ENCODE data around the gene PHC2.
"Not testable (repeated sequence)": the region's sequence is repeated elsewhere in the genome, so short reads cannot be mapped to it uniquely, and the experiment has no call there.

The PHC2 gene

DNA sequence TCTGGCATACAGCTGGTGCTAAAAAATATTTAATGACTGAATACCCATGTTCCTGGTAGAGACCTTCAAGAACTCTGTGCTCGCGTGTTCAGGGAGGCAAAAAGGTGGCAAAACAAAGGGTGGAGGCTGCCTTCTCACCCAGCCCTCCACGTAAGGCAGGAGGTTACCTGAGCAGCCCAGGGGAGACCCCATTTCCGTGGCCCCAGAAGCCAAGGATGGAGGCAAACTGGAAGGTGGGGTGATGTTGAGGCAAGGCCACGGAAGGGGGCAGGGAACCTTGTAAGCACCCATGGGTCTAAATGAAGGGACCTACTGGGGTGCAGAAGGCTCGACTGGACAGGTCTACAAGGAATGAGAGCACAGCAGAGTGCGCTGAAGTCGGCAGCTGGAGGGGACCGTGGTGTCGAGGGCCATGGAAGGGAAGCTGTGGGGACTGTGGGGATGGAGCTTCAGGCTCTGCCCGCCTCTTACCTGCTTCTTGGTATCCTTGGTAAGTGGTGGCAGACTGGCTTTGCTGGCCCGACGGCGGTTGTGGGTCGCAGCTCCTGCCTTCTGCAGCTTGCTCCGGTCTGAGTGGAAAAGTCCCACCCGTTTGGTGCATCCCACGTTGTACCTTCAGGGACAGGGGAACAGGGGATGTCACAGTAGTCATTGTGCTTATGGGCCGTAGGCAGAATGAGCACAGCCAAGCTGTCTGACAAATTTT lies 101.1 kb downstream of the PHC2 start:
- no peak for DNase-seq

DNA sequence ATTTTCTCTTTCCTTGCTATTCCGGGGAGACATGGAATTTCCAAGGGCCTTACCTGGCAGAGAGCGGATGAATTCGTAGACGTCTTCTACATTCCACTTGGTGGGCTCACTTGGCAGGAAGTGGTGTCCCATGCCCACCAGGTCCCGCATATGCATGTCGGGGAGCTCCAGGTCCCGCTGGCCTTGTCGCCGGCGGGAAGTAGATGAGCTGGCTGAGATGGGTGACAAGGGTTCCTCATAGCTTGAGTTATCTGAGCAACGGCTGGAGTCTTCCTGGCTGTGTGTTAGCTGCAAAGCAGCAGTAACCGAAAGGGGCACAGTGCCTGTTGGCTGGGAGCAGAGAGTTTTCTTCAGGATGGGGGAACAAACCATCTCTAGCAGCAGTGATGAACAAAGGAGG lies 102.1 kb downstream of the PHC2 start:
- DNase-seq = no peak

DNA sequence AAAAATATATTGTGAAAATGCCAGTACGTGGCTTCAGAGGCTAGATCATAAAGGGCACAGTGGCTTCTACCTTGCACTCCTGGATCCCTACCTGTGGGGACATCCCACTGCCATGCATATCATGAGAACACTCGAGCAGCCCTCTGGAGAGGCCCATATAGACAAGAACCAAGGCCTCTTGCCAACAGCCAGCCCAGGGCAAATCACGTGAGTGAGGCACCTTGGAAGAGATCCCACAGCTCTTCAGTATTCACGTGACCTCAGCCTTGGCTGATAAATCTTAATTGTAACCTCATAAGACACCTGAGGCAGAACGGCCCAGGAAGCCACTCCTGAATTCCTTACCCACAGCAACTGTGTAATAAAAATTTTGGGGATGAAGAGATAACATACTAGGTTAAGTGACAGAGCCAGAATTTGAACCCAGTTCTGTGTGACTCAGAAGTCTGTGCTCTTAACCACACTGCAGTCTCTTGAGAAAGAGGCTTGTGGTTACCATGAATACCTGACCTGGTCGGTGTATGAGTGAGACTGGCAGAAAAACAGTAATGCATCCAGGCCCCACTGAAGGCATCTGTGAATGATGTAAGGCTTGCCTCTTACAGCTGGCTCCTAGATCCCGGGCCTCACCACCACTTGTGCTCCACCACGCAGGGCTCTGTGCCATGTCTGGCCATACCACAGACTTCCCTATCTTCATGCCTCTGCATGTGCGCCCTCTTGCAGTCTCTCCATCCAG lies 103.1 kb downstream of the PHC2 start:
- no peak for DNase-seq

DNA sequence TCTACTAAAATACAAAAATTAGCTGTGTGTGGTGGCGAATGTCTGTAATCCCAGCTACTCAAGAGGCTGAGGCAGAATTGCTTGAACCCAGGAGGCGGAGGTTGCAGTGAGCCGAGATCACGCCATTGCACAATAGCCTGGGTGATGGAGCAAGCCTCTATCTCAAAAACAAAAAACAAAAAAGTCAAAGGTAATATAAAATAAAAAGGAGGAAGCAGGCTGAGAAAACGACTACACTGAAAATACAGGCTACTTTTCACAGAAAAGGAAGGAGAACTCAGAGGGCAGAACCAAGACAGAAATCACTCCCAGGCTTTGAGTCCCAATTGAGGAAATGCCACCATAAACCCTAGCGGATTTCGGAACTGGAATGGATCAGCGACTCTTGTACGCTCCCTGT lies 104.1 kb downstream of the PHC2 start:
- DNase-seq = no peak

DNA sequence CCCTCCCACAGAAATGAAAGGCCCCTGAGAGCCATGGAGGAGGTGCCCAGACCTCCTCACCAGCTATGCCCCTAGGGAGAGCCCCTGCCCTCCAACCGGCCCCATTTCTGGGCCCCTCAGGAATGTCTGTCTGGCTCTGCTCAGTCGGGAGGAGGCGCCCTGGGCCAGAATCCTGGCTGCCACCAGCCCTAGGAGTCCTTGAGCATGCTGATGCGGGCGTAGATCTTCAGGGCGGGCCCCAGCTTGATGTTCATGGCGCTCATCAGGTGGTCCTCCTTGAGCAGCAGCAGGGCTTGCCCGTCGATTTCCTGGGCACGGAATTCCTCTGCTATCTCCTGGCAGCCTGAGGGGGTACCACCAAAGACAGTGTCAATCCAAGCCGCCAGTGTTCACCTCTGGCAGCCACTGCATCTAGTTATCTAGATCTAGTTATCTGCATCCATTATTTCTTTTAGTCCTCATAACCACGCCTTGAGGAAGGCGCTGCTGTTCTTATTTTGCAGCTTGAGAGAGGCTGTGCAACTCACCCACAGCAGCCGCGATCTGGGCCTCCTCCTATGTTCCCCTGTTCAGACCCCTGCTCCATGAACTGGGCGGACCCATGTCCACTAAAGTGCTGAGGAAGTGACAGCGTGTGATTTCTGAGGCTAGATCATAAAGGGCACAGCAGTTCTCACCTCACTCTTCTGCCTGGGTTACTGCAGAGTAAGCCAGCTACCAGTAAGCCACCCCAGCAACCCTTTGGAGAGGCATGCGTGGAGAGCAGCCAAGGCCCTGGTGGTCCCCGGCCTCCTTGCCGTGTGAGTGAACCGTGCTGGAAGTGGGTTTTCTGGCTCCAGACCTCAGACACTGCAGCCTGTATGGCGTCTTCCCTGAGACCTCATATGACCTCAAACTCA lies 106.0 kb downstream of the PHC2 start:
- DNase-seq = no peak

DNA sequence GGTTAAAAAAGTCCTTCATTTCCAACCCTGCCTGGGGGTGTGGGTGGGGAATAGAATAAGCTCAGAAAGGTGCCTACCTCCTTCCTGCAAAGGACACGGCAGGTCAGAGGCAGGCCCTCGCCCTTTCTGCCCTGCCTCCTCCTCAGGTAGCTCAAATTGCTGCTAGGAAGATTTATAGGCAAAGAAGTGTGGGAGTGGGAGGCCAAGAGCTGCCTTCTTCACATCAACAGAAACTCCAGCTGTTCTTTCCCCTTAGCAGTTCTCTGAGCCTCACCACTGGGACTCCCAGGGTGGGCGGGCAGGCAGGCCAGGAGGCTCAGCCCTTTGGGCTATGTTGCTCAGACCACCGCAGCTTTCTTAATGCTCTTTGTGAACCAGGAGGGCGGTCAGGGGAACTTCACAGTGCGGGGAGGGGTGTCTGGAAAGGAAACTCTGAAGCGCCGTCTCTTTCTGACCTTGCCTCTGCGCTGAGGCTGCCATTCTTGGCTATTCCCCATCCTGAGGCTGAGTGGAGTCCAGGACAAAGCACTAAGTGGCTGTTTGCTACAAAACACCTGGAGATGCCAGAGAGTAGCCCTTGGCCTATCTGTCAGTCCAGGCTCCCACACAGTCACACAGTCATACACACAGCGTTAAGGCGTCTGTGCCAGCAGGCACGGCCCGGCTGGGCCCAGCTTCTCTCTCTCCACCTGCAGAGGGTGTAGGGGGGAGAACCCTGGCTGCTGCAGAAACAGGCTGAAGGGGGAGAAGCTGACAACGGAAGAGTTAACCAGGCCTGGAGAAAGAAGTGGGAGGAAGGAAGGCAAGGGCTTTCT lies 107.0 kb downstream of the PHC2 start:
- DNase-seq = no peak

DNA sequence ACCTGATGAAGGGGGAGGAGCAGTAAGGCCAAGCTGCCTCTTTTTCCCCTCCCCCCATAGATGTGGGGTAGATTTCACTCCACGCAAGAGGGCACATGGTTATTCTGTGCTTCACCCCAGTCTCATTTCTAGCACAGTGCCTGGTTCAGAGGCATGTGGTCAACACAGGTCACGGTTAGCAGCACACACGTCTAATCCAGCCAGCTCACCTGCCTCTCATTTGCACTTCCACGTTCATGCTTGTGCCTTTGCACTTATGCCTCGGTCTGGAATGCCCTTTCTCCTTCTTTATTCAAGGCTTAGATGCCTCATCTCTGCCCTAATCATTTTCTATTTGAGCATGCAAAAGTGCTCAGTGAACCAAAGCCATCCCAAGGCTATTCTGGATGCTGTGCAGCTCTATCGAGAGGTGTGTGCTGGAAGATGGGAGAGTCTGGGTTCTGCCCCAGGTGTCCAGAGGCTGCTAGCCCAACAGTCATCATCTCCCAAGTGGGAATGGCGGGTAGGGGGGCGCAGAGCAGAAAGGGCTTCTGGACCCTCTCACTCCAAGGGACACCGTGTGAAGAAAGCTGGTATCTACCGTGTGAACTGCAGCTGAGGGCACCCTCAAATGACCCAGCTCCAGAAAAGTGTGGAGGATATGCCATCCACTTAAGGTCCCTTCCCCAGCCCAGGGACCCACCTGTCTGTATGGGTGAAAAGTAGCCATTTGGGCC lies 107.9 kb downstream of the PHC2 start:
- no peak for DNase-seq

DNA sequence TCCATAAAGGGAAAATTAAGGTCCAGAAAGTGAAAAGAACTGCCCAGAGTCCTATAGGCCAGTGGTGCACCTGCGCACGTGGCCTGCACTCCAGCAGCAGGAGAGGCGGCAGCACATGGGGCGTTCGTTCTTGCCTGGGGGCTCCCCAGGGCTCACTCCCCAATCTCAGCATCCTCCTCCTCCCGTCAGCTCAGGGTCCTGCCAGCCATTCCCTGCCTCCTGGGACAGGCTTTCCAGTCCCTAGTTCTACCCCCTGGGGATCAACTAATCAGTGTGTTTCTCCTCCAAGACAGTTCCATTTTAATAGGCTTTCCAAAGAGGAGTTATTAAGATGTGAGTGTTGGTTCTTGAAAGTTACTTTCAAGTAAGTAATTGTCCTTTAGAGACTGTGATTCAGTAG lies 108.8 kb downstream of the PHC2 start:
- DNase-seq = no peak

DNA sequence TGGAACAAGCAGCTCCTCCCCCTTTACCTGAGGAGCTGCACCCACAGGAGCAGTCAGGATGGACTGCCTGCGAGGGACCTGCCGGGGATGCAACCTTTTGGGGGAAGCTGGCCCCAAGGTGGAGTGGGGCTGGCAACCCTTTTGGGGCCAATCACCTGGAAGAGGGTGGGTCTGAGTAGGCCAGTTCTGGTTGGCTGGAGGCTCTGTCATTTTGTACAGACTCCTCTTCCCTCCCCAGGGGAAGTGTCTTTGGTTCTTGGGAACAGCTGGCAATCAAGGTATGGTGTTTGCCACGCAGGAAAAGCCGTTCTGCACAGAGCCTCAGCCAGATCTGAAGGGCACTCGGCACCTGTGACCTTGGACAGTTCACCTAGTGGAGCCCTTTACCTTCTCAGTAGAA lies 109.7 kb downstream of the PHC2 start:
- no peak for DNase-seq

DNA sequence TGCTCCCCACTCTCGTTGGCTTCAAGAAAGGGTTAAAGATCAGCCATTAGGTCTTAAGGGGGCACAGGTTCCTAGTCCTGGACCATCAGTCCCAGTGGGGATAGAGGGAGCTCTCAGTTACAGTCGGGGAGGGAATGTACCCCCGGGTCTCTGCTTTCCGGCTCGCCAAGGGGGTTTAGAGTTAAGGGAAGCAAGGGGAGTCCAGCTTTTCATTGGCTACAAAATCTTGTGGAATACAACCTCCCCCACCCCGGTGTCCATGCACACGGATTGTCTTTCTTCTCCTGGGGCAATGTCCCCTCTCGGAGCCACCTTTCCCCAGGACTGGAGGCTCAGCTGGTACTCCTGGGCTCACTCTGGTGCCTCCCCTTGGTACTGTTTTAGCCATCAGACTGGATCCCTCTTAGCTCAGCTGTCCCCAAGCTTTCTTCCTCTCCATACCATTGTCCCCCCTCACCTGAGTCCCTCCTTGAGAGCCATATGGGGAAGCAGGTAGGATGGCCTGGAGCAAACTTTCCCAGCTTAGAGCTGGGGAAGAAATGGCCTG lies 110.2 kb downstream of the PHC2 start, which contains the start of gene A3GALT2:
Gene A3GALT2, minus strand, starts transcription at position 480 of the 547 bp plus-strand sequence. Its CDS starts 0 bp downstream, at position 480.
- no peak for DNase-seq

DNA sequence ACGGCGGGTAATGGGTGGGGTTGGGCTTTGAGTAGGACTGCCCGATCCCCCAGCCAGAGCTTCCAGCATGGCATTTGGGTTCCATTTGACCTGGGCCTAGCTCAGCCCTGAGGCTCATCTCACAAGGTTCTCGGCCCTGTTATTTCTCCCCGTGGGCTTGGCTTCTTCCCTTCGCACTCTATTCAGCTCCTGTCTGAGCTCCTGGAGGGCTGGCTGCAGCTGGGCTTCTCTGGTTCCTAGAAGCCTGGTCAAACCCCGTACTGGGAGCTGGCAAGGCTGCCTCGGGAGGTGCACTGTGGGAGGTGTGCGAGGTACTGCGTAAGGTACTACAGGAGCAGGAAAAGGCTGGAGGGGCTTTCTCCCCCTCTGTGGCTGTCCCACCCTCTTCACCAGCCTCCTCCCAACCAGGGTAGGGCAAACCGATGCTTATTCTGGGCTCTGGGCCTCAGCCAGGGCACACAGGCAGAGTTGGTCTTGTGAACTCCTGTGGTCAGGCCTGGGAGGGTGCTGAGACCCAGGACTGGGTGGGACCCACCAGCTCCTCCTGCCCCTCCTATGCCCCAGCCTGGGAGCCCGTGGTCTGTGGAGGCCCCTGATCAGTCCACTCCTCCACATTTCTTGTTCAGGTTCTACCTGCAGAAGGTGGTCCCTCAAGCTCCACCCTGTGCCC lies 110.8 kb downstream of the PHC2 start:
- DNase-seq = no peak

DNA sequence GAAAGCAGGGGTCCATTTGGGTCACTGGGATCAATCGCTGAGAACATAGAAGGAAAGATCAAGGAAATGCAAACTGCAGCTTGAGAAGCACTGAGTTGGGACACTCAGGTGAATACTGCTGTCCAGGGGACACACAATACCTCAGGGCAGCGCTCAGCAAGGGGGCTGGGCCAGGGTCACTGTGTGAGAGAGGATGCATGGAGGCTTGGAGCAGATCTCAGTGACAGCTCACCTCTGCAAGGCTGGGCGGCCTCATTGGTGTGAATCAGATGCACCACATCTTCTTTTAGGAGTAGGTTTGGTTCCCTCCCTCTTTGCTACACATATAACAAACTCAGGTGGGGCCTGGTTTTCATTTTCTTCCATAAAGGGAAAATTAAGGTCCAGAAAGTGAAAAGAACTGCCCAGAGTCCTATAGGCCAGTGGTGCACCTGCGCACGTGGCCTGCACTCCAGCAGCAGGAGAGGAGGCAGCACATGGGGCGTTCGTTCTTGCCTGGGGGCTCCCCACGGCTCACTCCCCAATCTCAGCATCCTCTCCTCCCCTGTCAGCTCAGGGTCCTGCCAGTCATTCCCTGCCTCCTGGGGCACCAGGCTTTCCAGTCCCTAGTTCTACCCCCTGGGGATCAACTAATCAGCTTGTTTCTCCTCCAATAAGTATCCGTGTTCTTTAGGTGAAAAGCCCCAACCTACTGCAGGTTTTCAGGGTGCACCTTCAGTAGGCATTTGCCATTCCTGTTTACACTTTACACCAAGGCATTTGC lies 111.5 kb downstream of the PHC2 start:
- no peak for DNase-seq

DNA sequence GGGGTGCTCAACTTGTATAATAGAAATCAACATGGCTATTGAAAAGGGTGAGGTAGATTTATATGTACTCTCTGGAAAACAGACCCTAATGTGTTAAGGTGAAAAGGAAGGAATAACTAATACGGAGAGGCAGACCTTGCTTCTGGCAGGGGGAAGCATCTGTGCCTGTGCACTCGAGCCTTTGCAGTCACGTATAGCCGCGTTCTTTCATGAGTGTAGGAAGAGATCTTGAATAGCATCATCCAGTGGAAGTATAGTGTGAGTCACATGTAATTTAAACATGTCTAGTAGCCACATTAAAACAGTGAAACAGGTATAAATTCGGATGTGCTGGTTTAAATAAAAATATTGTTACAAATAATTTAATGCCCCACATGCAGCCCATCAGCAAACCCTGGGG lies 112.9 kb downstream of the PHC2 start:
- DNase-seq = no peak

DNA sequence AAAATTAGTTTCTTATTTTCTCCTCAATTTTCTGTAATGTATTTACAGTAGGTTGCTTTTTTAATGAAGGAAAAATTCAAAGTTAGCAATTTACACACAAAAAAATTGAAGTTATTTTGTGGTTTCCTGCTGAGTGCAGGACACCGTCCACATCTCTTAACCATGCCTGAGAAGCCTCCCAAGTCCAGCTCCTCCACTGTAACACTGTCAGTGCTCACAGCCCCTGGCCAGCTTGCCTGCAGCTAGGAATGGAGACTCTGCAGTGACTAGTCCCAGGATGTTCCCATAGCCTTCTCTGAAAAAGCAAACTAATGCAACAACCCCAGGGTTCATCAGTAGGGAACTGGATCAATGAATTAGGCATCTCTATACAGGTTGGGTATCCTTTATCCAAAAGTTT lies 113.5 kb downstream of the PHC2 start:
- no peak for DNase-seq

DNA sequence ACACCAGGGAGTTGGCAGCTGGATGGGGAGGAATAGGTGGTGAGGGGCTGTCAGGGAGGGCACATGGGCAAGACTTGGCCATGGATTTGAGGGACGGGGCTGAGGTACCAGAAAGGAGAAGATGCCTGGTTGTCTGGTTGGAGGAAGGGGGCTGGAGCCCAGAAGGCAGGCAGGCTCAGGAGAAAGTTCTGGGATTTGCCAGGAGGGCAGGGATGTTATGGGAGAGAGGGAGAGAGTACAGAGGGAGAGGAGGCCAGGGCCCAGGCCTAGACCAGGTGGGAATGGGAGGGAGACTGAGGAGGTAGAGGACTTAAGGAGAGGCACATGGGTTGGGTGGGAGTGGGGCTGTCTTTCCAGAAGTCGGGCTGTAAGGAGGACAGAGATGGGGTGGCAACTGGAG lies 114.3 kb downstream of the PHC2 start:
- DNase-seq = no peak

DNA sequence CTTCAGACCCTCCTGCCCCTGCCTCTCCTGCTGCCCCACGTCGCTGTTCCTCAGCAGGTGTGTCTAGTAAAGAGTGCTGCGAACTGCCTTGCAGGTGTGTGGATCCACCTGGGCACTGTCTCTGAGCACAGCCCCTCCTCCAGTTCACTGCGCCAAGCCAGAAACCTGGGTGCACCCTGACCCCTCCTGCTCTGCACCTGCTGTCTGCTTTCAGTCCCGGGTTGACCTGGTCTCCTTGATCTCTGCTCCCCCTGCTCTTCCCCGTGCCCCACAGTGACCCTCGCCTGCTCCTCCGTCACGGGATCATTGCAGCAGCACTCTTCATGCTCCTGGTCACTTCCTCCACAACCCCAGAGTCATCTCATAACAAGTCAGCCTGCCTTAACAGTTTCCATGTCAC lies 116.5 kb downstream of the PHC2 start:
- DNase-seq = no peak

DNA sequence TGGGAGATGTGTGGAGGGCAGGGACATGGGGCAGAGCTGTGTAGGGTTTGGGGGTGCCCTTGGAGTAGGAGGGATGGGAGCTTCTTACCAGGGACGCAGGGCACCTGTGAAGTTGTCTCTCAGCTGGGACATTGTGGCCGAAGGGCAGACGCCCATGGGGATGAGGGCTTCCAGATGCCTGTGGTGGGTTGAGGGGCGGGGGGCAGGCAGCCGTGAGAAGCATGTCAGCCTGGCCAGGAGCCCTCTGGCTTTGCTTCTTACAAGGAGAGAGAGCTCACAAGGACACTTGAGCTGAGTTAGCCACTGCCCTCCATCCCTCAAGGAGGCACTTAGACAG lies 118.5 kb downstream of the PHC2 start:
- no peak for DNase-seq

DNA sequence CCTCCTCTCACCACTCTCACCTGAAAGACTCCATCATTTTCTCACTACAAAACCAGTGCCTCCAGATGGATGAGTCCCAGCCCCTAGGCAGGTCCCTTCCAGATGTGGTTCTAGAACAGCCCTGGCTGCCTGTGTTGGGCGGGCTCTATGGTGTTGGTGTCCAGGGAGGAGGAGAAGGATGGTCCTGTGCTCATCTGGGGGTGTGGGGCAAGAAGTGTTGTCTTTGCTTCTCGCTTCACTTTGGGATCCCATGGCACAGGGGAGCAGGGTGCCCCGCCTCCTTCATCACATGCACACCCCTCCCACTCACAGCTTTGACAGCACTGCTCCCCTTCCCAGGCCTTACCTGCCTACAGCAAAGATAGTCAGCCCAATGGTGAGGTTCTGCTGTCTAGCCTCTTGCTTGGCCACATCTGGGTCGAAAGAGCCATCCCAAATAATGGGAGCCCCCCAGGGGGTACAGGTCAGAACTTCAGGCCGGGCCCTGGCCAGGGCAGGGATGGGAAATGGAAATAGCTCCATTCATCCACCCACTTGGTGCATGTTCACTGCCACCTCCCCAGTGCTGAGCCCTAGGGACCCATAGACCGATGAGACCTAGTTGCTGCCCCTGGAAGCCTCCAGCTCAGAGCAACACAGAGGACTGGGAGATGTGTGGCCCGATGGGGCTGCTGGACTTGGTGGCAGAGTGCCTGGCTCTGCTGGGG lies 119.0 kb downstream of the PHC2 start:
- DNase-seq = no peak

DNA sequence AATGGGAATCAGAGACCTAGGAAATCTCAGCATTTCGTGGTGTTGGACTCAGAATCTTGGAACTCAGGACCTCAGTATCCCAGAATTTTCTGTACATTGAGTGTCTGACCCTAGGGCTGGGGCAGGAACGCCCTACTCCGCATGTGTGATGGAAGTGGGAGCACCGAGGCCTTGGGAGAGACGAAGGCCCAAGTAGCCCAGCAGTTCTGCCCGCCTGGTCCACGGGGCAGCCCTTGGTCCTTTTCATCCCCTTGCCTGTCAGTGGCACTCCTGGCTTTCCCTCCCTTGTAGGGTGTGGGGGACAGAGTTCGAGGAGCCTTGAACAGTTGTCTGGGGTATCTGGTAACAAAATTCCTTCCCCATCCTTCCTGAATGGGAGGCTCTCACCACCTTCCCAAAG lies 120.2 kb downstream of the PHC2 start:
- DNase-seq = no peak

DNA sequence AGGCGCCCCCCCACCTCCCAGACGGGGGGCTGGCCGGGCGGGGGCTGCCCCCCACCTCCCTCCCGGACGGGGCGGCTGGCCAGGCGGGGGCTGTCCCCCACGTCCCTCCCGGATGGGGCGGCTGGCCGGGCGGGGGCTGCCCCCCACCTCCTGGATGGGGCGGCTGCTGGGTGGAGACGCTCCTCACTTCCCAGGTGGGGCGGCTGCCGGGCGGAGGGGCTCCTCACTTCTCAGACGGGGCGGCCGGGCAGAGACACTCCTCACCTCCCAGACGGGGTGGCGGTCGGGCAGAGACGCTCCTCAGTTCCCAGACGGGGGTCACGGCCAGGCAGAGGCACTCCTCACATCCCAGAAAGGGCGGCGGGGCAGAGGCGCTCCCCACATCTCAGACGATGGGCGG lies 121.5 kb downstream of the PHC2 start:
- DNase-seq = not testable (repeated sequence)
